Mucosa of descending colon (tissue), 3 donors: ENCODE data around the gene NEXN. TPM values are rescaled to one million over a fixed set of nuclear protein-coding genes. Genes with fewer than 3 reads are reported as not detected.
"Not testable (repeated sequence)": the region's sequence is repeated elsewhere in the genome, so short reads cannot be mapped to it uniquely, and the experiment has no call there.

Source experiments
- ATAC-seq: fragments of 200-7000 bp; cut with Tn5 transposase; one replicate; pipeline ENCODE4 v1.9.1; 2020; ENCODE audit warnings: mild to moderate bottlenecking, moderate library complexity
- DNase-seq, 3 donors: peaks; one replicate each; pipeline ENCODE4 v3.0.0-alpha.2; 2020
- H3K36me3 ChIP-seq: fragments of 200-600 bp; one replicate; pipeline ENCODE4 v1.8.0; 2021; ENCODE audit warnings: low read depth, mild to moderate bottlenecking
- H3K4me1 ChIP-seq: fragments of 200-600 bp; one replicate; pipeline ENCODE4 v1.8.0; 2021; ENCODE audit warnings: low read depth, mild to moderate bottlenecking
- H3K4me3 ChIP-seq: fragments of 200-600 bp; one replicate; pipeline ENCODE4 v1.8.0; 2021; ENCODE audit warnings: mild to moderate bottlenecking
- H3K9me3 ChIP-seq: fragments of 200-600 bp; one replicate; pipeline ENCODE4 v1.8.0; 2021; ENCODE audit warnings: mild to moderate bottlenecking
- intact Hi-C, 2 donors: fragments of 100-400 bp; cut with DNase I in 1 of 2; cut with micrococcal nuclease in 1 of 2; formaldehyde crosslinking; loops; one replicate each; pipeline versions ENCODE4 v1.11.0 to v1.11.1; 2022; cut with DNase I, micrococcal nuclease
- total RNA-seq, 3 donors: library from RNA; stranded (reverse); fragmentation: NEBNext Ultra II Directional in 2 of 3; extraction: Animal tissue kit (Norgen Biotek cat#: 25700) in 2 of 3; gene quantifications; one replicate each; pipeline versions ENCODE4 v1.2.1 to v1.2.4, GENCODE V29; 2021 to 2023
- TF ChIP-seq, protein P1 (sequence below): fragments of 200-600 bp; IDR thresholded peaks from one replicate; pipeline ENCODE4 v1.8.0; 2022; ENCODE audit warnings: antibody characterized with exemption, mild to moderate bottlenecking
- donor health status: DM: no; HTN: no; CAD: no; lungs with moderate emphysema.
- donor health status: DM: no; HTN: no; CAD: no.
- donor health status: DM: no; HTN: yes; CAD: no.

The NEXN gene
- total RNA-seq, 3 donors from 2014 or later = 2.1 to 49.2 (median 7.2) TPM

DNA sequence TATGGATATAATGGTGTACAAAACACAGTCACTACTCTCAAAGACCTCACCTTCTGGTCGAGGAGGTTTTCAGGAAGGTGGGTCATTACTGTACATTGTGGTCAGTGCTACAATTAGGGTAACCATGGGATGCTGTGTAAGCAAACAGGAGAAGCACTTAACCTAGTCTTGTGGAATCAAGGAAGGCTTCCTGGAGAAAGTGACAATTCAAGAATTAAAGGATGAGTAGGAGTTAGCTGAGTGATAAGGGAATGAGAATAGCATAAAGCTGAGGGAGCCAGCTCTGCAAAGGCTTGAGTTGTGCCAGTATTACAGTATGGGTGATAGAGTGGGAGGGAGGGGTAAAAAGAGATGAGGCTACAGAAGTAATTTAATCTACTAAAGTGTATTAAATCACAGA, 17.2 kb downstream of the NEXN start:
- no peak overlapping the region for H3K4me3 ChIP-seq
- intact Hi-C loops = no loop called here
- no peak for ATAC-seq
- DNase-seq = no peak
- no peaks in the 10 kb centered on the region for H3K9me3 ChIP-seq
- no peaks in the 10 kb centered on the region for H3K36me3 ChIP-seq
- TF ChIP-seq, protein P1, sequence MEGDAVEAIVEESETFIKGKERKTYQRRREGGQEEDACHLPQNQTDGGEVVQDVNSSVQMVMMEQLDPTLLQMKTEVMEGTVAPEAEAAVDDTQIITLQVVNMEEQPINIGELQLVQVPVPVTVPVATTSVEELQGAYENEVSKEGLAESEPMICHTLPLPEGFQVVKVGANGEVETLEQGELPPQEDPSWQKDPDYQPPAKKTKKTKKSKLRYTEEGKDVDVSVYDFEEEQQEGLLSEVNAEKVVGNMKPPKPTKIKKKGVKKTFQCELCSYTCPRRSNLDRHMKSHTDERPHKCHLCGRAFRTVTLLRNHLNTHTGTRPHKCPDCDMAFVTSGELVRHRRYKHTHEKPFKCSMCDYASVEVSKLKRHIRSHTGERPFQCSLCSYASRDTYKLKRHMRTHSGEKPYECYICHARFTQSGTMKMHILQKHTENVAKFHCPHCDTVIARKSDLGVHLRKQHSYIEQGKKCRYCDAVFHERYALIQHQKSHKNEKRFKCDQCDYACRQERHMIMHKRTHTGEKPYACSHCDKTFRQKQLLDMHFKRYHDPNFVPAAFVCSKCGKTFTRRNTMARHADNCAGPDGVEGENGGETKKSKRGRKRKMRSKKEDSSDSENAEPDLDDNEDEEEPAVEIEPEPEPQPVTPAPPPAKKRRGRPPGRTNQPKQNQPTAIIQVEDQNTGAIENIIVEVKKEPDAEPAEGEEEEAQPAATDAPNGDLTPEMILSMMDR = no peak
- no peaks in the 10 kb centered on the region for H3K4me1 ChIP-seq

- DNase-seq = no peak
- H3K4me3 ChIP-seq = no peak overlapping the region
- H3K9me3 ChIP-seq = no peaks in the 10 kb centered on the region
- H3K4me1 ChIP-seq = no peaks in the 10 kb centered on the region
- no peaks in the 10 kb centered on the region for H3K36me3 ChIP-seq
- TF ChIP-seq, protein P1 = no peak
- intact Hi-C loops = no loop called here
- ATAC-seq = no peak
These were observed 17.7 kb downstream of the NEXN start for GRCh38 chr1:77906019-77906545.

DNA sequence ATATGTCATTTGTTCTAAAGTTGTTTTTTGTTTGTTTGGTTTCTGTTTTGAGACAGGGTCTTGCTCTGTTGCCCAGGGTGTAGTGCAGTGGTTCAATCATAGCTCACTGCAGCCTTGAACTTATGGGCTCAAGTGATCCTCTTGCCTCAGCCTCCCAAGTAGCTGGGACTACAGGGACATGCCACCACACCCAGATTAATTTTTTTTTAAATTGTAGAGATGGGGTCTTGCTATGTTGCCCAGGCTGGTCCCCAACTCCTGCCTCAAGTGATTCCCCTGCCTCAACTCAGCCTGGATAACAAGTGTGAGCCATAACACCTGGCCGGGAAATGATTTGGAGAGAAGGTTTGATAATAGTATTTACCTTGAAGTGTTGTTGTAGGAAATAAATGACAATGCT, 18.2 kb downstream of the NEXN start:
- no peak overlapping the region for H3K4me3 ChIP-seq
- intact Hi-C loops = no loop called here
- ATAC-seq (no peak), DNase-seq (no peak)
- no peaks in the 10 kb centered on the region for H3K9me3 ChIP-seq
- TF ChIP-seq, protein P1 = no peak
- H3K36me3 ChIP-seq = no peaks in the 10 kb centered on the region
- H3K4me1 ChIP-seq = no peaks in the 10 kb centered on the region

- ATAC-seq (no peak), DNase-seq (no peak)
- intact Hi-C loops = no loop called here
- Histone ChIP-seq H3K4me3 (no peak overlapping the region), H3K36me3 (no peaks in the 10 kb centered on the region), H3K4me1 (no peaks in the 10 kb centered on the region), H3K9me3 (no peaks in the 10 kb centered on the region)
- TF ChIP-seq, protein P1 = no peak
These were observed 21.7 kb downstream of the NEXN start for GRCh38 chr1:77910116-77910515.

- intact Hi-C loops, DNase-seq, H3K36me3 ChIP-seq, ATAC-seq, H3K9me3 ChIP-seq, H3K4me1 ChIP-seq, H3K4me3 ChIP-seq: not testable (repeated sequence)
These were observed 30.5 kb downstream of the NEXN start for GRCh38 chr1:77918918-77919317.

GRCh38 chr1:77925518-77925917, 37.1 kb downstream of the NEXN start:
- TF ChIP-seq, protein P1 = no peak
- no peaks in the 10 kb centered on the region for H3K36me3 ChIP-seq
- intact Hi-C loops = no loop called here
- H3K4me3 ChIP-seq = no peak overlapping the region
- H3K4me1 ChIP-seq = no peaks in the 10 kb centered on the region
- DNase-seq (no peak), ATAC-seq (no peak)
- no peaks in the 10 kb centered on the region for H3K9me3 ChIP-seq
